22Rv1 (cell line): ENCODE data around the gene DZIP3.

Experiments used
- CTCF ChIP-seq: fragments of 450-650 bp; IDR thresholded peaks from 2 replicates; pipeline ENCODE4 v1.5.1; 2017; ENCODE audit warnings: mild to moderate bottlenecking
- ZFX ChIP-seq: fragments of 450-650 bp; IDR thresholded peaks from 2 replicates; pipeline ENCODE4 v1.6.1; 2017; ENCODE audit warnings: antibody characterized with exemption, borderline replicate concordance

- TF ChIP-seq CTCF (no peak), ZFX (no peak)
Observed at GRCh38 chr3:108590460-108590859, 938 bp downstream of the DZIP3 start.
